Tibial nerve (tissue), 4 donors: ENCODE results near the gene RGS8.

Source experiments
- EP300 ChIP-seq, 2 donors: sonication (generic); formaldehyde crosslinking; IDR thresholded peaks; one replicate each; pipeline ENCODE4 v1.6.1; 2017; ENCODE audit warnings: antibody characterized with exemption in 2 of 2, mild to moderate bottlenecking in 1 of 2
- POLR2A ChIP-seq, 2 donors: fragments of 450-650 bp; IDR thresholded peaks; one replicate each; pipeline ENCODE4 v1.6.1; 2017; ENCODE audit warnings: antibody characterized with exemption in 2 of 2, mild to moderate bottlenecking in 2 of 2, moderate library complexity in 2 of 2
- TF ChIP-seq, protein P1 (sequence below), 5 experiments: fragments of 200-600 bp in 3 of 5; fragments of 450-650 bp in 2 of 5; sonication (generic) in 3 of 5; IDR thresholded peaks; one replicate each; pipeline ENCODE4 v1.5.1; 2016 to 2019; ENCODE audit warnings: antibody characterized with exemption in 5 of 5, mild to moderate bottlenecking in 3 of 5, moderate library complexity in 2 of 5

DNA sequence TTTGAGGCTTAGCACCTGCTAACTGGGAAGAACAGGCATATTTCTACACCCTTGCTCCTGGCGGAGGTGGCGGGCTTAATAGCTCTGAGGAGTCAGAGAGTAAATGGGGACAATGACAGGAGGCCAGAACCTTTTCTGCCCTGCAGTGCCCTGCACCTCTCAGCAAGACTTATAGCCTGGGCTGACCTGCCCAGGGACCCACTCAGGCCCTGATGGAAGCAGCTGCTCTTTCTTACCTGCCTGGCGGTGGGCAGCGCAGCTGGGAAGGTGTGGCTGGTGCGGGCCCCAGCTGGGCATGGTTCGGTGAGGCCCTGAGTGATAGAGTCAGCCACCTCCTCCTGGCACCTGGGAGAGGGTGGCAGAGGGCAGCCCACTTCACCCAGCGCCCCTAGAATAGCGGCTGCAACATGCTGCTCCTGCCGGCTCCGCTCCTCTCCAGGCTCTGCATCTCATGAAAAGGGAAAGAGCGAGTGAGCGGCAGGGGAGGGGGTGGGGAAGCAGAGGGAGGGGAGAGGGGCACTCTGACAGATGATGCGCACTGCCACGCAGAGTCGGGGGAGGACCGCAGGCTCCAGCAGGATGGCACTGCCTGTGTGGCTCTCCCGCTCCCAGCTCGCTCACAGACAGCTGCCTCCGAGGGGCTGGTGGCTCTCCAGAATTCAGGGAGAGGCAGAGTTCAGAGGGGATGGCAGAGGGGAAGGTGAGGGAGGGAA lies at the start of gene RGS8:
- TF ChIP-seq, protein P1, sequence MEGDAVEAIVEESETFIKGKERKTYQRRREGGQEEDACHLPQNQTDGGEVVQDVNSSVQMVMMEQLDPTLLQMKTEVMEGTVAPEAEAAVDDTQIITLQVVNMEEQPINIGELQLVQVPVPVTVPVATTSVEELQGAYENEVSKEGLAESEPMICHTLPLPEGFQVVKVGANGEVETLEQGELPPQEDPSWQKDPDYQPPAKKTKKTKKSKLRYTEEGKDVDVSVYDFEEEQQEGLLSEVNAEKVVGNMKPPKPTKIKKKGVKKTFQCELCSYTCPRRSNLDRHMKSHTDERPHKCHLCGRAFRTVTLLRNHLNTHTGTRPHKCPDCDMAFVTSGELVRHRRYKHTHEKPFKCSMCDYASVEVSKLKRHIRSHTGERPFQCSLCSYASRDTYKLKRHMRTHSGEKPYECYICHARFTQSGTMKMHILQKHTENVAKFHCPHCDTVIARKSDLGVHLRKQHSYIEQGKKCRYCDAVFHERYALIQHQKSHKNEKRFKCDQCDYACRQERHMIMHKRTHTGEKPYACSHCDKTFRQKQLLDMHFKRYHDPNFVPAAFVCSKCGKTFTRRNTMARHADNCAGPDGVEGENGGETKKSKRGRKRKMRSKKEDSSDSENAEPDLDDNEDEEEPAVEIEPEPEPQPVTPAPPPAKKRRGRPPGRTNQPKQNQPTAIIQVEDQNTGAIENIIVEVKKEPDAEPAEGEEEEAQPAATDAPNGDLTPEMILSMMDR (IDR thresholded peaks at IDR 0.05) = no peak
- no peak for TF ChIP-seq POLR2A (IDR thresholded peaks at IDR 0.05)
- TF ChIP-seq EP300 (IDR thresholded peaks at IDR 0.05) = no peak
